Mesenchymal stem cell (in vitro differentiated cells and primary cell): Measurements from ENCODE around the gene ASMT.

Experiments
- DNase-seq: peaks from one replicate; pipeline ENCODE4 v3.0.0-alpha.2; 2013
- H2AFZ ChIP-seq: one replicate; pipeline ENCODE4 v1.6.1; 2013; ENCODE audit warnings: low read depth, mild to moderate bottlenecking, control low read depth, inconsistent platforms, low read length, moderate library complexity
- H2AK5ac ChIP-seq: 2 replicates; pipeline ENCODE4 v1.6.1; 2013; ENCODE audit warnings: low read length, moderate library complexity, mild to moderate bottlenecking, inconsistent platforms; ENCODE audit not compliant: severe bottlenecking
- H2BK120ac ChIP-seq: one replicate; pipeline ENCODE4 v1.6.1; 2013; ENCODE audit warnings: low read depth, mild to moderate bottlenecking, inconsistent platforms, low read length, moderate library complexity
- H2BK12ac ChIP-seq, 2 experiments: one replicate each; pipeline ENCODE4 v1.6.1; 2013; ENCODE audit warnings: inconsistent platforms in 2 of 2, low read length in 2 of 2, mild to moderate bottlenecking in 2 of 2, moderate library complexity in 2 of 2, control low read depth in 1 of 2
- H2BK15ac ChIP-seq: one replicate; pipeline ENCODE4 v1.6.1; 2013; ENCODE audit warnings: mild to moderate bottlenecking, low read depth, inconsistent platforms; ENCODE audit not compliant: poor library complexity, severe bottlenecking
- H2BK5ac ChIP-seq: 2 replicates; pipeline ENCODE4 v1.6.1; 2013; ENCODE audit warnings: low read depth, mild to moderate bottlenecking, low read length, control low read depth, inconsistent platforms; ENCODE audit not compliant: poor library complexity, severe bottlenecking
- H3K14ac ChIP-seq, 2 experiments: one replicate each; pipeline ENCODE4 v1.6.1; 2013; ENCODE audit warnings: inconsistent platforms in 2 of 2, low read length in 2 of 2, control low read depth in 1 of 2, mild to moderate bottlenecking in 1 of 2, moderate library complexity in 1 of 2
- H3K18ac ChIP-seq, 2 experiments: one replicate each; pipeline ENCODE4 v1.6.1; 2013; ENCODE audit warnings: inconsistent platforms in 2 of 2, low read length in 2 of 2, control low read depth in 1 of 2, low read depth in 1 of 2, mild to moderate bottlenecking in 1 of 2
- H3K23ac ChIP-seq, 2 experiments: one replicate each; pipeline ENCODE4 v1.6.1; 2013; ENCODE audit warnings: inconsistent platforms in 2 of 2, low read length in 2 of 2, mild to moderate bottlenecking in 2 of 2, moderate library complexity in 2 of 2, control low read depth in 1 of 2
- H3K27ac ChIP-seq: 2 replicates; pipeline ENCODE4 v1.5.1; 2013; ENCODE audit warnings: mild to moderate bottlenecking, moderate library complexity, low read length, control low read depth, inconsistent platforms; ENCODE audit not compliant: poor library complexity, severe bottlenecking
- H3K27me3 ChIP-seq, 2 experiments: 2 replicates each; pipeline versions ENCODE4 v1.6.1 to v1.7.0; 2013; ENCODE audit warnings: low read length in 2 of 2, mild to moderate bottlenecking in 2 of 2, moderate library complexity in 2 of 2, control low read depth in 1 of 2, inconsistent platforms in 1 of 2; ENCODE audit not compliant: control insufficient read depth in 1 of 2, insufficient read depth in 1 of 2
- H3K36me3 ChIP-seq, 2 experiments: 2 replicates each; pipeline versions ENCODE4 v1.6.1 to v1.7.0; 2013; ENCODE audit warnings: low read length in 2 of 2, control low read depth in 1 of 2, inconsistent platforms in 1 of 2, low read depth in 1 of 2, mild to moderate bottlenecking in 1 of 2; ENCODE audit not compliant: insufficient read depth in 2 of 2, control insufficient read depth in 1 of 2
- H3K4ac ChIP-seq, 2 experiments: one replicate each; pipeline ENCODE4 v1.6.1; 2013; ENCODE audit warnings: inconsistent platforms in 2 of 2, low read length in 2 of 2, mild to moderate bottlenecking in 2 of 2, moderate library complexity in 2 of 2, control low read depth in 1 of 2, low read depth in 1 of 2
- H3K4me1 ChIP-seq: 2 replicates; pipeline ENCODE4 v1.6.1; 2013; ENCODE audit warnings: low read depth, low read length, control low read depth; ENCODE audit not compliant: control insufficient read depth, insufficient read depth
- H3K4me2 ChIP-seq: 2 replicates; pipeline ENCODE4 v1.6.1; 2013; ENCODE audit warnings: low read length, mild to moderate bottlenecking, inconsistent platforms; ENCODE audit not compliant: poor library complexity, severe bottlenecking
- H3K4me3 ChIP-seq, 2 experiments: 2 replicates each; pipeline versions ENCODE4 v1.5.1 to v1.7.0; 2013; ENCODE audit warnings: low read length in 2 of 2, mild to moderate bottlenecking in 2 of 2, control low read depth in 1 of 2, low read depth in 1 of 2; ENCODE audit not compliant: insufficient read depth in 1 of 2
- H3K79me1 ChIP-seq: replicated peaks from 2 replicates; pipeline ENCODE4 v1.6.1; 2013; ENCODE audit warnings: mild to moderate bottlenecking, control low read depth, low read length, inconsistent platforms; ENCODE audit not compliant: poor library complexity, severe bottlenecking
- H3K9ac ChIP-seq: 2 replicates; pipeline ENCODE4 v1.7.0; 2013; ENCODE audit warnings: mild to moderate bottlenecking, low read length, moderate library complexity
- H3K9me3 ChIP-seq: 2 replicates; pipeline ENCODE4 v1.7.0; 2013; ENCODE audit warnings: mild to moderate bottlenecking, low read length; ENCODE audit not compliant: control insufficient read depth
- H4K8ac ChIP-seq: one replicate; pipeline ENCODE4 v1.6.1; 2013; ENCODE audit warnings: inconsistent platforms, mild to moderate bottlenecking, low read length, moderate library complexity
- H4K91ac ChIP-seq: one replicate; pipeline ENCODE4 v1.6.1; 2013; ENCODE audit warnings: mild to moderate bottlenecking, low read length, inconsistent platforms
- WGBS: methylation state at CpG from one replicate; pipeline ENCODE4 v1.1.7; 2013; ENCODE audit warnings: mixed read lengths; 5-methylcytosine and 5-hydroxymethylcytosine counted together

Gene ASMT

DNA sequence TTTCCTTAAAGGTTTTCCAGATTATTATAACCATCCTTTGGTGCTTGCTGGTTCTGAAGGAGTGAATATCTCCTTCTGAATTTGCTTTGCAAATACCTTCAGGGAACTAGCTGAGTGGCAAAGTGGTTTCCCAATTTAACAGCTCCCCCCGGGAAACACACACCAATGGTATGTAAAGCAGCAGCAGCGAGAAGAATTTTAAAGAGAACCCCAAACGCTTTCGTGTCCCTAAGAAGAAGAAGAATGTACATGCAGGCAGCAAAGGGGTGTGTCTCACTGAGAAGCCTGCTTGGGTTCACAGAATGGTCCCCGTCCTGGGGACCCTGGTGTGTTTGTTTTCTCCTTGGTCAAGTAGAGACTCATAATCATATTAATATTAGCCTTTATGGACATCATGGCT, 27.7 kb upstream of the ASMT start:
- no peak overlapping the region for H2BK15ac ChIP-seq
- H2BK120ac ChIP-seq, result no peak overlapping the region
- no peak overlapping the region for H3K27ac ChIP-seq
- no peak overlapping the region for H3K18ac ChIP-seq
- no peak overlapping the region for H3K4me3 ChIP-seq
- no peak overlapping the region for H2BK5ac ChIP-seq
- WGBS, result 71% methylated on average over 4 of the region's 5 CpGs
- H3K14ac ChIP-seq, result no peak overlapping the region
- no peaks in the 10 kb centered on the region for H3K79me1 ChIP-seq
- no peak overlapping the region for H2AK5ac ChIP-seq
- no peak overlapping the region for H2AFZ ChIP-seq
- H3K23ac ChIP-seq, result no peak overlapping the region
- no peak overlapping the region for H2BK12ac ChIP-seq
- peaks cover 0 to 4% of the 10 kb centered on the region in 2 experiments for H3K36me3 ChIP-seq
- no peak for DNase-seq
- no peaks in the 10 kb centered on the region for H3K27me3 ChIP-seq
- H3K4ac ChIP-seq, result no peak overlapping the region
- H3K9me3 ChIP-seq, result no peaks in the 10 kb centered on the region
- no peak overlapping the region for H4K8ac ChIP-seq
- H3K4me2 ChIP-seq, result peak overlapping the region; percentile 22
- H3K4me1 ChIP-seq, result peaks cover 3% of the 10 kb centered on the region
- H4K91ac ChIP-seq, result no peak overlapping the region
- no peak overlapping the region for H3K9ac ChIP-seq

DNA sequence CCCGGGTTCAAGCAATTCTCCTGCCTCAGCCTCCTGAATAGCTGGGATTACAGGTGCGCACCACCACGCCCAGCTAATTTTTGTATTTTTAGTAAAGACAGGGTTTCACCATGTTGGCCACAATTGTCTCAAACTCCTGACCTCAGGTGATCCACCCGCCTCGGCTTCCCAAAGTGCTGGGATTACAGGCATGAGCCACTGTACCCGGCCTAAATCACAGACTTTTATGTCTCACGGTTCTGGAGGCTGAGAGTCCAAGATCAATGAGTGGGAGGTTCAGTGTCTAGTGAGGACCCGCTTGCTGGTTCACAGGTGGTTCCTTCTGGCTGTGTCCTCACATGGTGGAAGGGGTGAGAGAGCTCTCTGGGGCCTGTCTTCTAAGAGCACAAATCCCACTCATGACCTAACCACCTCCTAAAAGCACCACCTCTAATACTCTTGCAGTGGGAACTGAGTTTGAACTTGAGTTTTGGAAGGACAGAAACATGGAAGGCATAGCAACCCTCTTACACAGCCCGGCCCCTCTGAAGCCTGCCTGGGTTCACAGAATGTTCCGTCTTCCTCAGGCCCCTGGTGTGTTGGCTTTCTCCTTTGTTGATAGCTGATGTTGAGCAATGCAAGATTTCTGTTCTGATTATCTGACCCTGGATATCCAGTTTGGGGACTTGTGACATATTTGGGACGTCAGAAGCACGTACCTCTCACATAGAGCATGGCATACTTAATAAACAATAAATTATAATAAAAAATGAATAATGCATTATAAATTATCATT, 25.3 kb upstream of the ASMT start:
- no peak overlapping the region for H3K27ac ChIP-seq
- H3K14ac ChIP-seq, result no peak overlapping the region
- no peak overlapping the region for H2BK120ac ChIP-seq
- peaks cover 4% of the 10 kb centered on the region for H3K79me1 ChIP-seq
- H3K4ac ChIP-seq, result no peak overlapping the region
- no peak overlapping the region for H2AFZ ChIP-seq
- no peak overlapping the region for H3K23ac ChIP-seq
- no peak overlapping the region for H2BK15ac ChIP-seq
- no peak for DNase-seq
- H3K4me3 ChIP-seq, result no peak overlapping the region
- peaks cover 12 to 16% of the 10 kb centered on the region in 2 experiments for H3K36me3 ChIP-seq
- no peak overlapping the region for H2AK5ac ChIP-seq
- no peak overlapping the region for H2BK5ac ChIP-seq
- no peak overlapping the region for H4K91ac ChIP-seq
- WGBS, result 87% methylated on average over 9 of the region's 12 CpGs
- no peaks in the 10 kb centered on the region for H3K9me3 ChIP-seq
- H3K18ac ChIP-seq, result no peak overlapping the region
- H3K4me1 ChIP-seq, result peaks cover 12% of the 10 kb centered on the region
- no peak overlapping the region for H2BK12ac ChIP-seq
- no peaks in the 10 kb centered on the region for H3K27me3 ChIP-seq
- no peak overlapping the region for H3K4me2 ChIP-seq
- H3K9ac ChIP-seq, result no peak overlapping the region
- H4K8ac ChIP-seq, result no peak overlapping the region

DNA sequence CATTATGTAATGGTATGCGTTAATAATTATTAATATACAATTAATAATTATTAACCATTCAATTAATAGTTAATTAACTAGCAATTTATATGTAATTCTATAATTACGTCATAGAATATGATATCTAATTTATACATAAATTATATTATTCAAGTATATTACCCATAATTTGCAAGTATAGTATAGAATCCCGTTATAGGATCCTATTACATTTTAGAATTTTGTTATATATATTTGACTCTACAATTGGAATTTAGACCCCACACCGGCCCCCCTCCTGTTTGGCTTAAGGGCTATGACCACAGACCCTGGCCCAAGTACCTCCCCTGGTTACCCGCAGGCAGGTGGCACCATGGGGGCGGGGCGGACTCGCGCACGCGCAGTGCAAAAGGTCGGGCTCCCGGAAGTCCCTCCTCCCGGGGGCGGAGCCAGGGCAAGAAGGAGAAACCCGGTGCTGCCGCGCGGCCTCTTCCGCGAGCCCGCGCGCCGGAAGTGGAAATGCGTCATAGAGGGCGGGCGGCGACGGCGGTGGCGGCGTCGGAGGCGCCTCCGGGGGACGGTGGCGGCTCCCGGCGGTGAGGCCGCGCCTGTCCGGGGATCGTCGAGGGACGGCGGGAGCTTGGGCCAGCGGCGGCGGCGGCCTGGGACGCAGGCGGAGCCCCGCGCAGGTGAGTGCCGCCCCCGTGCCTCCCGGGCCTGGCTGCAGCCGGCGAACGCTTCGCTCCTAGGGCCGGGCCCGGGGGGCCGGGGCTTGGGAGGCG, 23.6 kb upstream of the ASMT start, which contains the start of gene AKAP17A:
AKAP17A (plus strand) TSS at position 503 of the 761 bp plus-strand sequence. CDS start 1,859 bp downstream, outside the sequence.
- Histone ChIP-seq H3K79me1 (peaks cover 11% of the 10 kb centered on the region), H3K4me1 (peaks cover 15% of the 10 kb centered on the region), H3K4ac (peak within 1 kb of the TSS; percentile 80 to 95), H3K9me3 (no peaks in the 10 kb centered on the region), H2BK15ac (no peak within 1 kb of the TSS), H2BK12ac (peak within 1 kb of the TSS in 1 of 2 experiments; percentile 55), H3K4me3 (peak within 1 kb of the TSS; percentile 92 to 97), H3K27ac (peak within 1 kb of the TSS; percentile 51), H2BK5ac (peak within 1 kb of the TSS; percentile 82), H3K18ac (peak within 1 kb of the TSS; percentile 90 to 95), H2AK5ac (no peak within 1 kb of the TSS), H4K8ac (peak within 1 kb of the TSS; percentile 85), H4K91ac (peak within 1 kb of the TSS; percentile 89), H3K36me3 (peaks cover 29 to 33% of the 10 kb centered on the region in 2 experiments), H3K27me3 (no peaks in the 10 kb centered on the region), H3K14ac (peak within 1 kb of the TSS in 1 of 2 experiments; percentile 96), H3K23ac (peak within 1 kb of the TSS in 1 of 2 experiments; percentile 95), H2AFZ (peak within 1 kb of the TSS; percentile 51), H3K9ac (peak within 1 kb of the TSS; percentile 94), H2BK120ac (peak within 1 kb of the TSS; percentile 38), H3K4me2 (peak within 1 kb of the TSS; percentile 81)
- DNase-seq, result peak; percentile 91
- WGBS, result under 1% methylated on average over 61 of the region's 66 CpGs
